ENCODE measurements around the gene ZNF783.

- TF ChIP-seq CTCF (optimal IDR thresholded peaks at IDR 0.05 in 1 of 3, IDR thresholded peaks at IDR 0.05 in 1 of 3, conservative IDR thresholded peaks at IDR 0.05 in 1 of 3; ENCODE audit: extremely low read depth in 1 of 3, insufficient read depth in 2 of 3, low read length in 3 of 3) (no peak), EZH2 (IDR thresholded peaks at IDR 0.05; ENCODE audit: low read length) (no peak)
These were observed 16.3 kb upstream of the ZNF783 start for GRCh38 chr7:149245744-149246143.
